Left renal pelvis (tissue), 4 donors: ENCODE measurements around the gene CASQ2. TPM values are rescaled to one million over a fixed set of nuclear protein-coding genes. Genes with fewer than 3 reads are reported as not detected.

Experiments
- DNase-seq, 4 donors: peaks; one replicate each; pipeline ENCODE4 v3.0.0-alpha.2; 2013; ENCODE audit warnings: low read depth in 4 of 4, low spot score in 3 of 4
- polyA plus RNA-seq, 4 donors: library from polyadenylated mRNA; unstranded; fragments of 120-200 nt; gene quantifications; one replicate each; pipeline ENCODE4 v1.2.1, GENCODE V29; 2013; ENCODE audit not compliant: insufficient read length in 4 of 4

CASQ2 gene
- polyA plus RNA-seq, 4 donors, result 0.37 to 0.82 (median 0.46) TPM

- DNase-seq, result no peak
Observed at GRCh38 chr1:115740811-115741210, 27.7 kb downstream of the CASQ2 start.

- DNase-seq, result no peak
Observed at GRCh38 chr1:115732316-115732715, 36.2 kb downstream of the CASQ2 start.

- no peak for DNase-seq
Observed at GRCh38 chr1:115729756-115730155, 38.8 kb downstream of the CASQ2 start.

GRCh38 chr1:115728341-115728740 lies 40.2 kb downstream of the CASQ2 start:
- no peak for DNase-seq

GRCh38 chr1:115727706-115728249 lies 40.7 kb downstream of the CASQ2 start:
- DNase-seq, result peak in 1 of 4 donors; percentile 46

- no peak for DNase-seq
Observed at GRCh38 chr1:115726570-115726969, 41.9 kb downstream of the CASQ2 start.

- DNase-seq, result no peak
Observed at GRCh38 chr1:115726161-115726560, 42.4 kb downstream of the CASQ2 start.

- no peak for DNase-seq
Observed at GRCh38 chr1:115725600-115725999, 42.9 kb downstream of the CASQ2 start.

GRCh38 chr1:115723756-115724155 lies 44.8 kb downstream of the CASQ2 start:
- DNase-seq, result no peak

- DNase-seq, result no peak
Observed at GRCh38 chr1:115722221-115722620, 46.3 kb downstream of the CASQ2 start.

- DNase-seq, result no peak
Observed at GRCh38 chr1:115719285-115719684, 49.2 kb downstream of the CASQ2 start.

- DNase-seq, result no peak
Observed at GRCh38 chr1:115718011-115718754, 50.3 kb downstream of the CASQ2 start.

- no peak for DNase-seq
Observed at GRCh38 chr1:115717541-115717940, 51.0 kb downstream of the CASQ2 start.

GRCh38 chr1:115714572-115715141 lies 53.9 kb downstream of the CASQ2 start:
- peak in 3 of 4 donors; percentile 52 to 69 (median 66) for DNase-seq

- no peak for DNase-seq
Observed at GRCh38 chr1:115713906-115714305, 54.6 kb downstream of the CASQ2 start.

GRCh38 chr1:115712911-115713609 lies 55.5 kb downstream of the CASQ2 start:
- DNase-seq, result no peak

GRCh38 chr1:115710859-115711624 lies 57.5 kb downstream of the CASQ2 start:
- no peak for DNase-seq

- DNase-seq, result no peak
Observed at GRCh38 chr1:115706587-115707425, 61.7 kb downstream of the CASQ2 start.

GRCh38 chr1:115705963-115706362 lies 62.6 kb downstream of the CASQ2 start:
- DNase-seq, result no peak
